CD14-positive monocyte (primary cell): ENCODE data around the gene HMGN3. TPM values are rescaled to one million over a fixed set of nuclear protein-coding genes. Genes with fewer than 3 reads are reported as not detected.

Experiments
- DNase-seq, 3 donors: peaks; one replicate each; pipeline ENCODE4 v3.0.0-alpha.2; 2011 to 2022
- H2AFZ ChIP-seq: 2 replicates; pipeline ENCODE4 v1.6.0; 2012; ENCODE audit warnings: mild to moderate bottlenecking, low read depth, low read length, inconsistent platforms; ENCODE audit not compliant: insufficient read depth, poor library complexity, severe bottlenecking
- H3K27ac ChIP-seq, 2 donors: 1 replicate in 1 of 2; 2 replicates in 1 of 2; pipeline ENCODE4 v1.5.1; 2012 to 2013; ENCODE audit warnings: low read length in 2 of 2, control low read depth in 1 of 2, inconsistent platforms in 1 of 2, low read depth in 1 of 2, mild to moderate bottlenecking in 1 of 2
- H3K27me3 ChIP-seq, 2 donors: one replicate each; pipeline versions ENCODE4 v1.6.0 to v1.6.1; 2011 to 2013; ENCODE audit warnings: low read length in 2 of 2; ENCODE audit not compliant: control insufficient read depth in 2 of 2, insufficient read depth in 2 of 2
- H3K36me3 ChIP-seq, 2 donors: replicated peaks in 1 of 2; 1 replicate in 1 of 2; 2 replicates in 1 of 2; pipeline versions ENCODE4 v1.5.1 to v1.6.1; 2012 to 2013; ENCODE audit warnings: low read length in 2 of 2, control low read depth in 1 of 2, inconsistent platforms in 1 of 2, mild to moderate bottlenecking in 1 of 2; ENCODE audit not compliant: insufficient read depth in 2 of 2, control insufficient read depth in 1 of 2
- H3K4me1 ChIP-seq, 2 donors: 1 replicate in 1 of 2; 2 replicates in 1 of 2; pipeline versions ENCODE4 v1.5.1 to v1.6.1; 2012 to 2013; ENCODE audit warnings: low read length in 2 of 2, control low read depth in 1 of 2, inconsistent platforms in 1 of 2, mild to moderate bottlenecking in 1 of 2, moderate library complexity in 1 of 2; ENCODE audit not compliant: insufficient read depth in 2 of 2, control insufficient read depth in 1 of 2
- H3K4me2 ChIP-seq: replicated peaks from 2 replicates; pipeline ENCODE3; 2012; ENCODE audit warnings: low read length, moderate library complexity, mild to moderate bottlenecking; ENCODE audit not compliant: poor library complexity, severe bottlenecking; ENCODE audit errors: extremely low read depth
- H3K4me3 ChIP-seq, 3 experiments: fragments of 200-600 bp in 1 of 3; sonication (generic) in 1 of 3; replicated peaks in 1 of 3; 1 replicate in 2 of 3; 2 replicates in 1 of 3; pipeline ENCODE4 v1.5.1; 2011 to 2013; ENCODE audit warnings: low read length in 3 of 3, mild to moderate bottlenecking in 3 of 3, control low read depth in 2 of 3, low read depth in 2 of 3, inconsistent platforms in 1 of 3, moderate library complexity in 1 of 3
- H3K79me2 ChIP-seq: 2 replicates; pipeline ENCODE4 v1.6.0; 2012; ENCODE audit warnings: mild to moderate bottlenecking, control low read depth, inconsistent platforms, low read length, moderate library complexity; ENCODE audit not compliant: insufficient read depth
- H3K9ac ChIP-seq: 2 replicates; pipeline ENCODE4 v1.6.0; 2017; ENCODE audit warnings: low read length, mild to moderate bottlenecking; ENCODE audit not compliant: insufficient read depth, poor library complexity, severe bottlenecking
- H3K9me3 ChIP-seq, 2 donors: replicated peaks in 1 of 2; 1 replicate in 1 of 2; 2 replicates in 1 of 2; pipeline versions ENCODE4 v1.5.1 to v1.6.1; 2012 to 2013; ENCODE audit warnings: low read length in 2 of 2, control low read depth in 1 of 2; ENCODE audit not compliant: control insufficient read depth in 1 of 2, insufficient read depth in 1 of 2
- H4K20me1 ChIP-seq: 2 replicates; pipeline ENCODE4 v1.6.0; 2012; ENCODE audit warnings: mild to moderate bottlenecking, low read length, control low read depth, moderate library complexity; ENCODE audit not compliant: insufficient read depth
- H3K27ac Mint-ChIP-seq, 7 donors: one replicate each; pipeline ENCODE4 v1.8.0; 2020; ENCODE audit warnings: mild to moderate bottlenecking in 7 of 7, mixed read lengths in 7 of 7, moderate library complexity in 6 of 7, inconsistent platforms in 2 of 7
- H3K27me3 Mint-ChIP-seq, 3 donors: one replicate each; pipeline ENCODE4 v1.8.0; 2021 to 2022; ENCODE audit warnings: low read depth in 3 of 3, mild to moderate bottlenecking in 3 of 3, mixed read lengths in 3 of 3, moderate library complexity in 3 of 3, inconsistent platforms in 1 of 3
- H3K36me3 Mint-ChIP-seq, 2 donors: one replicate each; pipeline ENCODE4 v1.8.0; 2020; ENCODE audit warnings: mixed read lengths in 2 of 2, inconsistent platforms in 1 of 2, mild to moderate bottlenecking in 1 of 2
- H3K4me1 Mint-ChIP-seq: one replicate; pipeline ENCODE4 v1.8.0; 2020; ENCODE audit warnings: mild to moderate bottlenecking, mixed read lengths
- H3K4me3 Mint-ChIP-seq, 2 donors: one replicate each; pipeline ENCODE4 v1.8.0; 2020; ENCODE audit warnings: mild to moderate bottlenecking in 2 of 2, mixed read lengths in 2 of 2, moderate library complexity in 1 of 2
- H3K9me3 Mint-ChIP-seq, 7 donors: one replicate each; pipeline ENCODE4 v1.8.0; 2020 to 2022; ENCODE audit warnings: mixed read lengths in 7 of 7, mild to moderate bottlenecking in 6 of 7, moderate library complexity in 6 of 7, inconsistent platforms in 2 of 7
- WGBS: methylation state at CpG from one replicate; pipeline ENCODE4 v1.1.5; 2013; ENCODE audit warnings: missing lambda C conversion rate; ENCODE audit not compliant: insufficient coverage; 5-methylcytosine and 5-hydroxymethylcytosine counted together
- intact Hi-C, 2 donors: fragments of 100-400 bp; cut with micrococcal nuclease; formaldehyde crosslinking; loops; one replicate each; pipeline versions ENCODE4 v1.15.0 to v1.15.1; 2023
- polyA minus RNA-seq: library from RNA; depleted of rRNA, polyadenylated mRNA; stranded (reverse); fragments of >200 nt; gene quantifications from 2 replicates; pipeline ENCODE4 v1.2.3, GENCODE V29; 2012
- polyA plus RNA-seq, 3 donors: library from polyadenylated mRNA; depleted of rRNA in 1 of 3; unstranded in 2 of 3; stranded (reverse) in 1 of 3; fragments of 300-500 nt in 2 of 3; fragments of >200 nt in 1 of 3; fragmentation: Illumina TruSeq in 2 of 3; gene quantifications; 1 replicate in 2 of 3; 2 replicates in 1 of 3; pipeline ENCODE4 v1.2.3, GENCODE V29; 2012 to 2021
- total RNA-seq, 12 experiments: library from RNA in 1 of 12; stranded (reverse) in 1 of 12; fragments of 120-200 nt in 1 of 12; gene quantifications; one replicate each; pipeline ENCODE4 v1.2.4 and lab custom pipeline; 2013 to 2026; ENCODE audit warnings: mixed read lengths in 6 of 12, inconsistent platforms in 1 of 12
- TF ChIP-seq, protein P1 (sequence below): fragments of 200-600 bp; IDR thresholded peaks from one replicate; pipeline ENCODE4 v1.8.0; 2022; ENCODE audit warnings: antibody characterized with exemption, mild to moderate bottlenecking

Gene HMGN3
- 98.6 TPM for total RNA-seq (2013)
- polyA plus RNA-seq = 100 to 1,000 TPM in 1 of 3 donors, 10 to 100 TPM in 2; 63.9 to 106 (median 84.4) TPM
- polyA minus RNA-seq = 10.7 and 22.8 TPM in 2 replicates
- total RNA-seq (lab: John Stamatoyannopoulos, UW) = 4.4 to 53.8 (median 43.7) reads per million in 11 experiments

DNA sequence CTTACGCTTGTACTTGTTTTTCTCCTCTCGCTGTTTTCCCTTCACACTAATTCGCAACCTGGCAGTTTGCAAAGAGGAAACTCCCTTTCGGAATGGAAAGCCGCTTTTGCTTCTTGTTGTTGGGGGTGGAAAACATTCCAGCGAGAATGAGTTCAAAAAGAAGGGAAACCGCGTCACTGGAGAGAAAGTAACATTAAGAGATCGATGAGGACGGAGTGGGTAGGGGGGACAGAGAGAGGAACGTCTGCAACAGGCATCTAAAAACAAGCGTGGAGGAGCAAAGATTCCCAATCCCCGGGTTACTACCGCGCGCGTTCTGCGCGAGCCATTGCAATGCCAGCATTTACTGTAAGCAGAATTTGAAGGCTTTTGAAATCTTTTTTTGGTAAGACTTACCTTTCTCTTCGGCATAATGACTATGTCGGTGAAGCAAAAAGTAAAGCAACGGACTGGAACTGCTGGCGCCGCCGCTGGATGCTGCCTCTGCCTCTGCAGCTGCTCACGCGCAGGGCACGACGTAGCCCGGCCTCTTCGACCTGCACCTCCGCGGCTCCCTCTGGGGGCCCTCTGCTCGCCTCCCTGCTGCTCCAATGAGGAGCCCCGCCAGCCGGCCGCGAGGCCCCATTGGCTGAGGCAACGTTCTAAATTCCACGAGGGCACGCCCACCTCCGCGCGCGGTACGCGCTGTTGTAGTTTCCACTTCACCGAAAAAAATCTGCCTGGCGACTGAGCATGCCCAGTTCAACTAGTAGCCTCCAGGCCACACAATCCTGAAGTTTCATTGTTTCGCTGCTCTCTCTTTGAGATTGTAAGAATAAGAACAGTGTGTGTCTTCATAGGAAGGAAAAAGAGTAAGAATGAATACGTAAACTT is at the start of gene HMGN3:
Gene HMGN3, minus strand, starts transcription at position 533 of the 873 bp plus-strand sequence.
- Histone ChIP-seq H3K27ac (peak within 1 kb of the TSS; percentile 85 to 92), H2AFZ (peak within 1 kb of the TSS; percentile 91), H3K4me1 (peaks cover 18 to 23% of the 10 kb centered on the region in 2 donors), H3K79me2 (peaks cover 41% of the 10 kb centered on the region), H3K27me3 (no peaks in the 10 kb centered on the region), H4K20me1 (peaks cover 5% of the 10 kb centered on the region), H3K4me3 (peak within 1 kb of the TSS; percentile 92 to 95 (median 95)), H3K9ac (peak within 1 kb of the TSS; percentile 77), H3K4me2 (peak within 1 kb of the TSS; percentile 96), H3K36me3 (no peaks in the 10 kb centered on the region), H3K9me3 (no peaks in the 10 kb centered on the region)
- 0% methylated on average over 35 of the region's 51 CpGs for WGBS
- Mint-ChIP-seq H3K36me3 (peaks cover 0 to 5% of the 10 kb centered on the region in 2 donors), H3K27ac (peak within 1 kb of the TSS; percentile 88 to 97 (median 93)), H3K9me3 (peaks cover 0 to 3% (median 0%) of the 10 kb centered on the region in 7 donors), H3K4me3 (peak within 1 kb of the TSS; percentile 98 to 99), H3K27me3 (no peaks in the 10 kb centered on the region), H3K4me1 (peaks cover 31% of the 10 kb centered on the region)
- TF ChIP-seq, protein P1, sequence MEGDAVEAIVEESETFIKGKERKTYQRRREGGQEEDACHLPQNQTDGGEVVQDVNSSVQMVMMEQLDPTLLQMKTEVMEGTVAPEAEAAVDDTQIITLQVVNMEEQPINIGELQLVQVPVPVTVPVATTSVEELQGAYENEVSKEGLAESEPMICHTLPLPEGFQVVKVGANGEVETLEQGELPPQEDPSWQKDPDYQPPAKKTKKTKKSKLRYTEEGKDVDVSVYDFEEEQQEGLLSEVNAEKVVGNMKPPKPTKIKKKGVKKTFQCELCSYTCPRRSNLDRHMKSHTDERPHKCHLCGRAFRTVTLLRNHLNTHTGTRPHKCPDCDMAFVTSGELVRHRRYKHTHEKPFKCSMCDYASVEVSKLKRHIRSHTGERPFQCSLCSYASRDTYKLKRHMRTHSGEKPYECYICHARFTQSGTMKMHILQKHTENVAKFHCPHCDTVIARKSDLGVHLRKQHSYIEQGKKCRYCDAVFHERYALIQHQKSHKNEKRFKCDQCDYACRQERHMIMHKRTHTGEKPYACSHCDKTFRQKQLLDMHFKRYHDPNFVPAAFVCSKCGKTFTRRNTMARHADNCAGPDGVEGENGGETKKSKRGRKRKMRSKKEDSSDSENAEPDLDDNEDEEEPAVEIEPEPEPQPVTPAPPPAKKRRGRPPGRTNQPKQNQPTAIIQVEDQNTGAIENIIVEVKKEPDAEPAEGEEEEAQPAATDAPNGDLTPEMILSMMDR = no peak
- peak; percentile 89 to 92 (median 91) for DNase-seq
- intact Hi-C loops = loop anchor here (5.0 to 10.0 kb wide), 3 partner anchors 157 to 303 kb away; partner anchors contain the start of genes PHIP (in 2 of the 2) and LCA5 (in 1 of the 2)

DNA sequence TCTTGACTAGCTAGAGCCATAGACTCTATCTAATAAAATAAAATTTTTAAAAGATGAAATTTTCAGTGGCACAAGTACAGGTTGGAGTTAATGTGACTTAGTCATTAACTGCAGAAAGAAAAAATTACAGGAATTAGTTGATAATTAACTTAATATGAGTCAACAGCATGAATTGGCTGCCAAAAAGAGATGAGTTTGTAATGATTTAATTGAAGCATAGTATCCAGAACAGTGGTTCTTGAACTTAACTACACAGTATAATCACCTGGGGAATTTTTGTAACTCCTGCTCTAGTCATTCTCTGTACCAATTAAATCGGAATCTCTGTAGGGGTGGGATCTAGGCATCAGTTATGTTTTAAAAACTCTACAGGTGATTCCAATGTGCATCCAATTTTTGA is 46.3 kb upstream of the HMGN3 start:
- intact Hi-C loops = no loop called here

More for the DNA sequence above, 46.3 kb upstream of the HMGN3 start:
- Histone ChIP-seq H3K27ac (no peak overlapping the region), H3K27me3 (no peaks in the 10 kb centered on the region), H3K9ac (no peak overlapping the region), H3K9me3 (peaks cover 4 to 18% of the 10 kb centered on the region in 2 donors), H3K79me2 (no peaks in the 10 kb centered on the region), H4K20me1 (no peaks in the 10 kb centered on the region), H2AFZ (no peak overlapping the region), H3K4me3 (no peak overlapping the region), H3K4me1 (no peaks in the 10 kb centered on the region), H3K36me3 (no peaks in the 10 kb centered on the region), H3K4me2 (no peak overlapping the region)
- Mint-ChIP-seq H3K9me3 (peaks cover 9 to 18% (median 12%) of the 10 kb centered on the region in 7 donors), H3K36me3 (no peaks in the 10 kb centered on the region), H3K4me1 (no peaks in the 10 kb centered on the region), H3K27me3 (peaks cover 0 to 2% (median 0%) of the 10 kb centered on the region in 3 donors), H3K27ac (no peak overlapping the region), H3K4me3 (no peak overlapping the region)
- WGBS = no CpG with 5 or more reads among the region's 1 CpG
- TF ChIP-seq, protein P1 = no peak
- DNase-seq = no peak
